NCI-H1930 (cell line): ENCODE data around the gene FCGBP.
"Not testable (repeated sequence)": the region's sequence is repeated elsewhere in the genome, so short reads cannot be mapped to it uniquely, and the experiment has no call there.

ENCODE experiments used
- DNase-seq, 2 experiments: peaks; one replicate each; lab custom pipeline; 2025; lab: John Stamatoyannopoulos, UW

The FCGBP gene

GRCh38 chr19:39890755-39891551, 43.5 kb downstream of the FCGBP start:
- DNase-seq = no peak

- not testable (repeated sequence) for DNase-seq
Observed at GRCh38 chr19:39889872-39890754, 44.3 kb downstream of the FCGBP start.

GRCh38 chr19:39887456-39887951, 46.9 kb downstream of the FCGBP start:
- not testable (repeated sequence) for DNase-seq

GRCh38 chr19:39885821-39886554, 48.4 kb downstream of the FCGBP start:
- DNase-seq = not testable (repeated sequence)

GRCh38 chr19:39884721-39885120, 49.7 kb downstream of the FCGBP start:
- not testable (repeated sequence) for DNase-seq
